ENCODE data around the gene OLFM2. TPM values are rescaled to one million over a fixed set of nuclear protein-coding genes. Genes with fewer than 3 reads are reported as not detected.
A peak's percentile ranks its signal among the peaks of the same experiment; 100 is the strongest.

Gene OLFM2
- polyA plus RNA-seq, 1 donor from 2014 or later, result 68.6 TPM

- Histone ChIP-seq H3K27me3 (ENCODE audit: insufficient read depth, low read depth, low read length) (no peaks in the 10 kb centered on the region), H2AFZ (ENCODE audit: low read depth, low read length) (no peak overlapping the region), H3K27ac (ENCODE audit: low read length) (peak overlapping the region; percentile 91), H3K9ac (ENCODE audit: low read length) (peak overlapping the region; percentile 85), H3K4me2 (ENCODE audit: low read length) (peak overlapping the region; percentile 76), H3K79me2 (replicated peaks; ENCODE audit: insufficient read depth, low read length) (peaks cover 19% of the 10 kb centered on the region), H3K4me3 (ENCODE audit: low read length) (peak overlapping the region; percentile 98), H3K9me2 (ENCODE audit: insufficient read depth, low read length) (no peaks in the 10 kb centered on the region), H3F3A (ENCODE audit: insufficient read depth, low read length, poor library complexity, severe bottlenecking) (no peaks in the 10 kb centered on the region), H4K20me1 (ENCODE audit: insufficient read depth) (no peaks in the 10 kb centered on the region), H3K36me3 (ENCODE audit: insufficient read depth, low read length) (no peaks in the 10 kb centered on the region), H3K9me3 (ENCODE audit: low read length) (no peaks in the 10 kb centered on the region)
- TF ChIP-seq TAF1 (IDR thresholded peaks at IDR 0.05; ENCODE audit: low read depth) (no peak), MXI1 (conservative IDR thresholded peaks at IDR 0.05; ENCODE audit: poor library complexity, severe bottlenecking) (no peak), POLR2AphosphoS5 (IDR thresholded peaks at IDR 0.05) (peak; percentile 36)
- TF ChIP-seq, protein P1, sequence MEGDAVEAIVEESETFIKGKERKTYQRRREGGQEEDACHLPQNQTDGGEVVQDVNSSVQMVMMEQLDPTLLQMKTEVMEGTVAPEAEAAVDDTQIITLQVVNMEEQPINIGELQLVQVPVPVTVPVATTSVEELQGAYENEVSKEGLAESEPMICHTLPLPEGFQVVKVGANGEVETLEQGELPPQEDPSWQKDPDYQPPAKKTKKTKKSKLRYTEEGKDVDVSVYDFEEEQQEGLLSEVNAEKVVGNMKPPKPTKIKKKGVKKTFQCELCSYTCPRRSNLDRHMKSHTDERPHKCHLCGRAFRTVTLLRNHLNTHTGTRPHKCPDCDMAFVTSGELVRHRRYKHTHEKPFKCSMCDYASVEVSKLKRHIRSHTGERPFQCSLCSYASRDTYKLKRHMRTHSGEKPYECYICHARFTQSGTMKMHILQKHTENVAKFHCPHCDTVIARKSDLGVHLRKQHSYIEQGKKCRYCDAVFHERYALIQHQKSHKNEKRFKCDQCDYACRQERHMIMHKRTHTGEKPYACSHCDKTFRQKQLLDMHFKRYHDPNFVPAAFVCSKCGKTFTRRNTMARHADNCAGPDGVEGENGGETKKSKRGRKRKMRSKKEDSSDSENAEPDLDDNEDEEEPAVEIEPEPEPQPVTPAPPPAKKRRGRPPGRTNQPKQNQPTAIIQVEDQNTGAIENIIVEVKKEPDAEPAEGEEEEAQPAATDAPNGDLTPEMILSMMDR (IDR thresholded peaks at IDR 0.05; ENCODE audit: poor library complexity, severe bottlenecking), result no peak
These were observed 116.8 kb downstream of the OLFM2 start for GRCh38 chr19:9819596-9819909.

- Histone ChIP-seq H3K4me2 (ENCODE audit: low read length) (peak within 1 kb of the TSS; percentile 82), H2AFZ (ENCODE audit: low read depth, low read length) (peak within 1 kb of the TSS; percentile 86), H3K27ac (ENCODE audit: low read length) (peak within 1 kb of the TSS; percentile 91), H3F3A (ENCODE audit: insufficient read depth, low read length, poor library complexity, severe bottlenecking) (no peaks in the 10 kb centered on the region), H4K20me1 (ENCODE audit: insufficient read depth) (no peaks in the 10 kb centered on the region), H3K4me3 (ENCODE audit: low read length) (peak within 1 kb of the TSS; percentile 98), H3K27me3 (ENCODE audit: insufficient read depth, low read depth, low read length) (no peaks in the 10 kb centered on the region), H3K79me2 (replicated peaks; ENCODE audit: insufficient read depth, low read length) (peaks cover 19% of the 10 kb centered on the region), H3K36me3 (ENCODE audit: insufficient read depth, low read length) (no peaks in the 10 kb centered on the region), H3K9ac (ENCODE audit: low read length) (peak within 1 kb of the TSS; percentile 85), H3K9me3 (ENCODE audit: low read length) (no peaks in the 10 kb centered on the region), H3K9me2 (ENCODE audit: insufficient read depth, low read length) (no peaks in the 10 kb centered on the region)
- TF ChIP-seq, protein P1 (IDR thresholded peaks at IDR 0.05; ENCODE audit: poor library complexity, severe bottlenecking), result no peak
- no peak for TF ChIP-seq RAD21 (conservative IDR thresholded peaks at IDR 0.05)
- TF ChIP-seq POLR2AphosphoS5 (IDR thresholded peaks at IDR 0.05), result peak; percentile 91
- TF ChIP-seq EP300 (conservative IDR thresholded peaks at IDR 0.05; ENCODE audit: poor library complexity, severe bottlenecking), result peak; percentile 72
- TF ChIP-seq MXI1 (conservative IDR thresholded peaks at IDR 0.05; ENCODE audit: poor library complexity, severe bottlenecking), result peak; percentile 84
- TF ChIP-seq REST (IDR thresholded peaks at IDR 0.05; ENCODE audit: borderline replicate concordance), result peak; percentile 80
These were observed 117.3 kb downstream of the OLFM2 start, which contains the start of gene FBXL12 for GRCh38 chr19:9818734-9819595. FBXL12 (minus strand) TSS chr19:9819079; CDS start chr19:9818813, 266 bp downstream.
